Measurements from ENCODE around the gene HECW1. TPM values are rescaled to one million over a fixed set of nuclear protein-coding genes. Genes with fewer than 3 reads are reported as not detected.

The HECW1 gene
- total RNA-seq, 1 donor from 2014 or later: not detected

- Mint-ChIP-seq H3K27ac (no peak overlapping the region), H3K4me3 (no peak overlapping the region), H3K4me1 (no peaks in the 10 kb centered on the region), H3K9me3 (no peaks in the 10 kb centered on the region), H3K36me3 (ENCODE audit: low read depth) (no peaks in the 10 kb centered on the region), H3K27me3 (peaks cover 15% of the 10 kb centered on the region)
- ATAC-seq (ENCODE audit: low read depth) (no peak), DNase-seq (no peak)
- intact Hi-C loops (cut with micrococcal nuclease): no loop called here
- ChIA-PET POLR2A (no interaction called here), CTCF (no interaction called here)
- TF ChIP-seq CTCF (IDR thresholded peaks at IDR 0.05): no peak
Observed at GRCh38 chr7:43229801-43230200, 117.4 kb downstream of the HECW1 start.

- no peaks in the 10 kb centered on the region for H3K9me3 Mint-ChIP-seq
- ChIA-PET POLR2A (no interaction called here), CTCF (no interaction called here)
- ATAC-seq (ENCODE audit: low read depth) (no peak), DNase-seq (no peak)
- H3K36me3 Mint-ChIP-seq (ENCODE audit: low read depth): no peaks in the 10 kb centered on the region
- no peak overlapping the region for H3K27ac Mint-ChIP-seq
- no peaks in the 10 kb centered on the region for H3K4me1 Mint-ChIP-seq
- peaks cover 10% of the 10 kb centered on the region for H3K27me3 Mint-ChIP-seq
- intact Hi-C loops (cut with micrococcal nuclease): no loop called here
- no peak overlapping the region for H3K4me3 Mint-ChIP-seq
- no peak for TF ChIP-seq CTCF (IDR thresholded peaks at IDR 0.05)
Observed at GRCh38 chr7:43232366-43232765, 119.9 kb downstream of the HECW1 start.

GRCh38 chr7:43234073-43234472 lies 121.6 kb downstream of the HECW1 start:
- DNase-seq (no peak), ATAC-seq (ENCODE audit: low read depth) (no peak)
- TF ChIP-seq CTCF (IDR thresholded peaks at IDR 0.05): no peak
- intact Hi-C loops (cut with micrococcal nuclease): no loop called here
- Mint-ChIP-seq H3K9me3 (no peaks in the 10 kb centered on the region), H3K4me1 (no peaks in the 10 kb centered on the region), H3K4me3 (no peak overlapping the region), H3K27me3 (peaks cover 8% of the 10 kb centered on the region), H3K27ac (no peak overlapping the region), H3K36me3 (ENCODE audit: low read depth) (no peaks in the 10 kb centered on the region)
- CTCF ChIA-PET: no interaction called here
- POLR2A ChIA-PET: no interaction called here

GRCh38 chr7:43234968-43235367 lies 122.5 kb downstream of the HECW1 start:
- ATAC-seq (ENCODE audit: low read depth) (no peak), DNase-seq (no peak)
- no peak overlapping the region for H3K4me3 Mint-ChIP-seq
- no peak overlapping the region for H3K27ac Mint-ChIP-seq
- intact Hi-C loops (cut with micrococcal nuclease): no loop called here
- ChIA-PET CTCF (no interaction called here), POLR2A (no interaction called here)
- no peak for TF ChIP-seq CTCF (IDR thresholded peaks at IDR 0.05)
- no peaks in the 10 kb centered on the region for H3K4me1 Mint-ChIP-seq
- no peaks in the 10 kb centered on the region for H3K9me3 Mint-ChIP-seq
- H3K27me3 Mint-ChIP-seq: peaks cover 5% of the 10 kb centered on the region
- no peaks in the 10 kb centered on the region for H3K36me3 Mint-ChIP-seq (ENCODE audit: low read depth)

GRCh38 chr7:43240565-43240964 lies 128.1 kb downstream of the HECW1 start:
- CTCF ChIA-PET: no interaction called here
- no peak for DNase-seq
- no peaks in the 10 kb centered on the region for H3K4me1 Mint-ChIP-seq
- intact Hi-C loops (cut with micrococcal nuclease): no loop called here
- ATAC-seq (ENCODE audit: low read depth): no peak
- POLR2A ChIA-PET: no interaction called here
- H3K27me3 Mint-ChIP-seq: peaks cover 1% of the 10 kb centered on the region
- H3K9me3 Mint-ChIP-seq: no peaks in the 10 kb centered on the region
- no peak for TF ChIP-seq CTCF (IDR thresholded peaks at IDR 0.05)
- no peak overlapping the region for H3K27ac Mint-ChIP-seq
- H3K4me3 Mint-ChIP-seq: no peak overlapping the region
- no peaks in the 10 kb centered on the region for H3K36me3 Mint-ChIP-seq (ENCODE audit: low read depth)
